ENCODE results near the gene ZNF831.

The ZNF831 gene

DNA sequence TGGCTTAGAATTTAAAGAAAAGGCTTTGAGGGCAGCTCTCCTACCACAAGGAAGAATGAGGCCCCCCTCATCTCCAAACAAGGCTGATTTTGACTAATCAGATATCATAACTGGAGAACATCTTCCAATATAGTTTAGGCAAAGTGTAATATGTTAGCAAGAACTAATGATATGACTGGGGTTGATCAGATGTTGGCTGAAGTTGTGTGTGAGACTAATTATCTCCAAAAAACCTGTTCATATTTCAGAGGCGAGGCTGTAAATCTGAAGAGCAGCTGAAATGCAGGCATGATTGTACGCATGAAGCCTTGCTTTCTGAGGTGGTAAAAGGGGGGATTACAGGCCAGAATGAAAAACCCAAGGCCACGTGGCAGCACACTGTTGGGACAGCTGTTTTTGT, 16.0 kb upstream of the ZNF831 start:
- Histone ChIP-seq H3K9me2 (replicated peaks; ENCODE audit: control insufficient read depth, low read length) (no peaks in the 10 kb centered on the region), H3F3A (ENCODE audit: control insufficient read depth, insufficient read depth) (no peaks in the 10 kb centered on the region), H3K79me2 (ENCODE audit: control insufficient read depth, low read length) (no peaks in the 10 kb centered on the region), H3K4me3 (ENCODE audit: low read length) (no peak overlapping the region), H3K9me3 (ENCODE audit: control insufficient read depth, insufficient read depth, low read length) (no peaks in the 10 kb centered on the region), H3K4me1 (ENCODE audit: control insufficient read depth, low read length) (peaks cover 12% of the 10 kb centered on the region), H3K4me2 (ENCODE audit: low read length) (no peak overlapping the region), H3K36me3 (ENCODE audit: control insufficient read depth, low read length) (no peaks in the 10 kb centered on the region), H3K27me3 (ENCODE audit: control insufficient read depth, low read length) (no peaks in the 10 kb centered on the region), H4K20me1 (ENCODE audit: control insufficient read depth, insufficient read depth, low read depth, low read length) (no peaks in the 10 kb centered on the region), H3K27ac (ENCODE audit: low read depth, low read length) (no peak overlapping the region)
- no peak for TF ChIP-seq EZH2phosphoT487 (IDR thresholded peaks at IDR 0.05; ENCODE audit: borderline replicate concordance, low read length)
- TF ChIP-seq, protein P1, sequence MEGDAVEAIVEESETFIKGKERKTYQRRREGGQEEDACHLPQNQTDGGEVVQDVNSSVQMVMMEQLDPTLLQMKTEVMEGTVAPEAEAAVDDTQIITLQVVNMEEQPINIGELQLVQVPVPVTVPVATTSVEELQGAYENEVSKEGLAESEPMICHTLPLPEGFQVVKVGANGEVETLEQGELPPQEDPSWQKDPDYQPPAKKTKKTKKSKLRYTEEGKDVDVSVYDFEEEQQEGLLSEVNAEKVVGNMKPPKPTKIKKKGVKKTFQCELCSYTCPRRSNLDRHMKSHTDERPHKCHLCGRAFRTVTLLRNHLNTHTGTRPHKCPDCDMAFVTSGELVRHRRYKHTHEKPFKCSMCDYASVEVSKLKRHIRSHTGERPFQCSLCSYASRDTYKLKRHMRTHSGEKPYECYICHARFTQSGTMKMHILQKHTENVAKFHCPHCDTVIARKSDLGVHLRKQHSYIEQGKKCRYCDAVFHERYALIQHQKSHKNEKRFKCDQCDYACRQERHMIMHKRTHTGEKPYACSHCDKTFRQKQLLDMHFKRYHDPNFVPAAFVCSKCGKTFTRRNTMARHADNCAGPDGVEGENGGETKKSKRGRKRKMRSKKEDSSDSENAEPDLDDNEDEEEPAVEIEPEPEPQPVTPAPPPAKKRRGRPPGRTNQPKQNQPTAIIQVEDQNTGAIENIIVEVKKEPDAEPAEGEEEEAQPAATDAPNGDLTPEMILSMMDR (IDR thresholded peaks at IDR 0.05; ENCODE audit: low read depth, low read length, poor library complexity, severe bottlenecking): no peak

- TF ChIP-seq, protein P1 (IDR thresholded peaks at IDR 0.05; ENCODE audit: low read depth, low read length, poor library complexity, severe bottlenecking): no peak
- no peak for TF ChIP-seq EZH2phosphoT487 (IDR thresholded peaks at IDR 0.05; ENCODE audit: borderline replicate concordance, low read length)
- Histone ChIP-seq H3K36me3 (ENCODE audit: control insufficient read depth, low read length) (no peaks in the 10 kb centered on the region), H3K9me2 (replicated peaks; ENCODE audit: control insufficient read depth, low read length) (no peaks in the 10 kb centered on the region), H3K9me3 (ENCODE audit: control insufficient read depth, insufficient read depth, low read length) (no peaks in the 10 kb centered on the region), H3K4me3 (ENCODE audit: low read length) (no peak overlapping the region), H3K27ac (ENCODE audit: low read depth, low read length) (no peak overlapping the region), H4K20me1 (ENCODE audit: control insufficient read depth, insufficient read depth, low read depth, low read length) (no peaks in the 10 kb centered on the region), H3K27me3 (ENCODE audit: control insufficient read depth, low read length) (no peaks in the 10 kb centered on the region), H3K4me2 (ENCODE audit: low read length) (no peak overlapping the region), H3F3A (ENCODE audit: control insufficient read depth, insufficient read depth) (no peaks in the 10 kb centered on the region), H3K4me1 (ENCODE audit: control insufficient read depth, low read length) (0 out of 2 replicates have a peak, but pooled peaks cover 4% of the 10 kb centered on the region), H3K79me2 (ENCODE audit: control insufficient read depth, low read length) (no peaks in the 10 kb centered on the region)
Observed at GRCh38 chr20:59148701-59149493, 14.7 kb upstream of the ZNF831 start.

DNA sequence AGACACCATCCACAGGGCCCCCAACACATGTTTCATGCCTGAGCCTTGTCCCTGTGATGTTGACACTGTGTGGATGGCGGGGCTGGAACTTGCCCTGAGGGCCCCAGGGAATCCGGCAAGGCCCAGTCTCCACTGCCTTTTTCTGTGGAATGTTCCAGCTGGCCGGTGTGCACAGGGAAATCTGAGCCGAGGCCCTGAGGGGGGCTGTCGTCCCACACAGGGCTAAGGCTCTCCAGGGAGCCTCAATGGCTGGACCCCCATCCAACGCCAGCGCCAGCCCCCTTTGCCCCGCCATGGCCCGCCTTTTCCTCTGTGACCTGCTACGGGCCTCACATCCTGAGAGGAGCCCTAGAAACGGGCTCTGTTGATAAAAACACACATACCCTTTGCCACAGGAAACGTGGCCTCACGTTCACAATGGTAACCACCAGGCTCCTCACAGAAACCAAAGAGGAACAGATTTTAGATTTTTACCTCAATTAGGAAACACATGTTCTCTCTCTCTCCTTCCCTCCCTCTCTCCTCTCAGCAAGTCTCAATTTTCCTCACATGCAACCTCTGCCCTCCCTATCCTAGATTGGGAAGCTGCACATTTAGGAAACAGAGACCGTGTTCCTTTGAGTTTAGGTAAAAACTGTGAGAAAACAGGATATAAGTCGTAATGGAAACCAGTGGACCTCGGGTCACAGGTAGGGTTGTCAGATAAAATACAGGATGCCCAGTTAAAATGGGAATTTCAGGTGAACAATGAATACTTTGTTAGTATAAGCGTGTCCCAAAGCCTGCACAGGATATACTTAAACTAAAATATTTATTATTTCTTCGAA, 13.7 kb upstream of the ZNF831 start:
- TF ChIP-seq, protein P1 (IDR thresholded peaks at IDR 0.05; ENCODE audit: low read depth, low read length, poor library complexity, severe bottlenecking): no peak
- no peak for TF ChIP-seq EZH2phosphoT487 (IDR thresholded peaks at IDR 0.05; ENCODE audit: borderline replicate concordance, low read length)
- Histone ChIP-seq H4K20me1 (ENCODE audit: control insufficient read depth, insufficient read depth, low read depth, low read length) (no peaks in the 10 kb centered on the region), H3K9me2 (replicated peaks; ENCODE audit: control insufficient read depth, low read length) (no peaks in the 10 kb centered on the region), H3K9me3 (ENCODE audit: control insufficient read depth, insufficient read depth, low read length) (no peaks in the 10 kb centered on the region), H3K4me1 (ENCODE audit: control insufficient read depth, low read length) (0 out of 2 replicates have a peak, but pooled peaks cover 4% of the 10 kb centered on the region), H3K4me3 (ENCODE audit: low read length) (no peak overlapping the region), H3F3A (ENCODE audit: control insufficient read depth, insufficient read depth) (no peaks in the 10 kb centered on the region), H3K79me2 (ENCODE audit: control insufficient read depth, low read length) (no peaks in the 10 kb centered on the region), H3K27ac (ENCODE audit: low read depth, low read length) (no peak overlapping the region), H3K4me2 (ENCODE audit: low read length) (no peak overlapping the region), H3K27me3 (ENCODE audit: control insufficient read depth, low read length) (no peaks in the 10 kb centered on the region), H3K36me3 (ENCODE audit: control insufficient read depth, low read length) (no peaks in the 10 kb centered on the region)
